Neural crest cell (in vitro differentiated cells): ENCODE measurements around the gene PMP22. TPM values are rescaled to one million over a fixed set of nuclear protein-coding genes. Genes with fewer than 3 reads are reported as not detected.

Experiments
- DNase-seq: peaks from one replicate; pipeline ENCODE4 v3.0.0; 2021; ENCODE audit warnings: low read depth, mixed read lengths, low spot score
- H3K27ac Mint-ChIP-seq: one replicate; pipeline ENCODE4 v1.8.0; 2021; ENCODE audit warnings: mild to moderate bottlenecking, mixed read lengths; ENCODE audit not compliant: unreplicated experiment
- H3K27me3 Mint-ChIP-seq: 2 replicates; pipeline ENCODE4 v1.8.0; 2021; ENCODE audit warnings: low read depth, mild to moderate bottlenecking, mixed read lengths
- H3K36me3 Mint-ChIP-seq: 2 replicates; pipeline ENCODE4 v1.8.0; 2021; ENCODE audit warnings: low read depth, mild to moderate bottlenecking, mixed read lengths
- H3K4me1 Mint-ChIP-seq: 2 replicates; pipeline ENCODE4 v1.8.0; 2021; ENCODE audit warnings: mixed read lengths
- H3K4me3 Mint-ChIP-seq: one replicate; pipeline ENCODE4 v1.8.0; 2021; ENCODE audit warnings: mild to moderate bottlenecking, mixed read lengths
- H3K9me3 Mint-ChIP-seq: 2 replicates; pipeline ENCODE4 v1.8.0; 2021; ENCODE audit warnings: mixed read lengths
- total RNA-seq: library from RNA; stranded (reverse); gene quantifications from 2 replicates; pipeline ENCODE4 v1.2.1, GENCODE V29; 2021
- TF ChIP-seq, protein P1 (sequence below): fragments of 200-600 bp; sonication (generic); conservative IDR thresholded peaks from 2 replicates; pipeline ENCODE4 v1.5.0; 2021; ENCODE audit warnings: antibody characterized with exemption, mild to moderate bottlenecking

The PMP22 gene
- total RNA-seq, 1 donor from 2014 or later = 14.9 TPM

- TF ChIP-seq, protein P1, sequence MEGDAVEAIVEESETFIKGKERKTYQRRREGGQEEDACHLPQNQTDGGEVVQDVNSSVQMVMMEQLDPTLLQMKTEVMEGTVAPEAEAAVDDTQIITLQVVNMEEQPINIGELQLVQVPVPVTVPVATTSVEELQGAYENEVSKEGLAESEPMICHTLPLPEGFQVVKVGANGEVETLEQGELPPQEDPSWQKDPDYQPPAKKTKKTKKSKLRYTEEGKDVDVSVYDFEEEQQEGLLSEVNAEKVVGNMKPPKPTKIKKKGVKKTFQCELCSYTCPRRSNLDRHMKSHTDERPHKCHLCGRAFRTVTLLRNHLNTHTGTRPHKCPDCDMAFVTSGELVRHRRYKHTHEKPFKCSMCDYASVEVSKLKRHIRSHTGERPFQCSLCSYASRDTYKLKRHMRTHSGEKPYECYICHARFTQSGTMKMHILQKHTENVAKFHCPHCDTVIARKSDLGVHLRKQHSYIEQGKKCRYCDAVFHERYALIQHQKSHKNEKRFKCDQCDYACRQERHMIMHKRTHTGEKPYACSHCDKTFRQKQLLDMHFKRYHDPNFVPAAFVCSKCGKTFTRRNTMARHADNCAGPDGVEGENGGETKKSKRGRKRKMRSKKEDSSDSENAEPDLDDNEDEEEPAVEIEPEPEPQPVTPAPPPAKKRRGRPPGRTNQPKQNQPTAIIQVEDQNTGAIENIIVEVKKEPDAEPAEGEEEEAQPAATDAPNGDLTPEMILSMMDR = no peak
- Mint-ChIP-seq H3K27me3 (peaks cover 19% of the 10 kb centered on the region), H3K4me3 (no peak overlapping the region), H3K4me1 (peaks cover 22% of the 10 kb centered on the region), H3K36me3 (peaks cover 20% of the 10 kb centered on the region), H3K27ac (no peak overlapping the region), H3K9me3 (no peaks in the 10 kb centered on the region)
- DNase-seq = no peak
Observed at GRCh38 chr17:15255713-15256454, 9.2 kb downstream of the PMP22 start.

DNA sequence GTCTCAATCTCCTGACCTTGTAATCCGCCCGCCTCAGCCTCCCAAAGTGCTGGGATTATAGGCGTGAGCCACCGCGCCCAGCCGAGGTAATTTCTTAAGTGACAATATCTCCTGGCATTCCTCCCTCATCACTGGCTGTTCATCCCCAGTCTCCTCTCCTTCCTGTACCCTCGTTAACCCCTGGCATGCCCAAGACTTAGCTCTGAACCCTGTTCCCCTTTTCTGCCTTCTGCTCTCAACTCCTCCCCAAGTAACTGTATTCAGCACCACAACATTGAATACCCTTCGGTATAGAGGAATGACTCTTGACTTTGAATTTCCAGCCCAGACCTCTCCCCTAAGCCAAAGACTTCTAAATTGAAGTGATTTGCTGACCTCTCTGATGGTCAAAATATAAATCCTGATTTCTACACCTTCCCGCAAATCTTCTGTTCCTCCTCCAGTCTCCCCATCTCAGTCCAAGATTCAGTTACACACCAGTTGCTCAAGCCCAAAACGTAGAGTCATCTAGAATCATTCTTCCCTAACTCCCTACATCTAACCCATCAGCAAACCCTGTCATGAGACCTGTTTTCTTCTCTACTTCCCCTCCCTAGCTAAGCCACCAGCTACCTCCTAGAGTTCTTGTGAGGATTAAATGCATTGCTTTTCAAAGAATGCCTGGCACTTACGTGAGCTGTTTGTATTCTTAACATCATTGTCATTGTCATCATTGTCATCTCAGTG, 14.8 kb downstream of the PMP22 start:
- TF ChIP-seq, protein P1 = no peak
- Mint-ChIP-seq H3K4me3 (no peak overlapping the region), H3K27me3 (no peaks in the 10 kb centered on the region), H3K4me1 (peaks cover 16% of the 10 kb centered on the region), H3K9me3 (no peaks in the 10 kb centered on the region), H3K27ac (no peak overlapping the region), H3K36me3 (peaks cover 14% of the 10 kb centered on the region)
- no peak for DNase-seq

- peaks cover 16% of the 10 kb centered on the region for H3K4me1 Mint-ChIP-seq
- no peak for DNase-seq
- TF ChIP-seq, protein P1 = no peak
- no peaks in the 10 kb centered on the region for H3K27me3 Mint-ChIP-seq
- no peak overlapping the region for H3K27ac Mint-ChIP-seq
- H3K36me3 Mint-ChIP-seq = peaks cover 14% of the 10 kb centered on the region
- no peak overlapping the region for H3K4me3 Mint-ChIP-seq
- no peaks in the 10 kb centered on the region for H3K9me3 Mint-ChIP-seq
Observed at GRCh38 chr17:15249487-15249886, 15.6 kb downstream of the PMP22 start.

GRCh38 chr17:15247891-15248529, 17.1 kb downstream of the PMP22 start:
- Mint-ChIP-seq H3K27ac (peak overlapping the region; percentile 13), H3K36me3 (peaks cover 8% of the 10 kb centered on the region), H3K4me1 (peaks cover 16% of the 10 kb centered on the region), H3K27me3 (no peaks in the 10 kb centered on the region), H3K9me3 (peaks cover 3% of the 10 kb centered on the region), H3K4me3 (no peak overlapping the region)
- DNase-seq = no peak
- TF ChIP-seq, protein P1 = peak; percentile 48

GRCh38 chr17:15245054-15245453, 20.1 kb downstream of the PMP22 start:
- peaks cover 7% of the 10 kb centered on the region for H3K36me3 Mint-ChIP-seq
- peaks cover 9% of the 10 kb centered on the region for H3K9me3 Mint-ChIP-seq
- H3K4me3 Mint-ChIP-seq = no peak overlapping the region
- no peak overlapping the region for H3K27ac Mint-ChIP-seq
- H3K4me1 Mint-ChIP-seq = peaks cover 16% of the 10 kb centered on the region
- TF ChIP-seq, protein P1 = no peak
- no peaks in the 10 kb centered on the region for H3K27me3 Mint-ChIP-seq
- DNase-seq = no peak
